ENCODE measurements around the gene ADI1. TPM values are rescaled to one million over a fixed set of nuclear protein-coding genes. Genes with fewer than 3 reads are reported as not detected.
A peak's percentile ranks its signal among the peaks of the same experiment; 100 is the strongest.

ADI1 gene
- total and polyA plus RNA-seq, 2 of the 8 experiments (the other 6 are each of a cell fraction or from before 2014, with no cell fraction given): 12.2 to 40.2 TPM

- TF ChIP-seq RFX5 (IDR thresholded peaks at IDR 0.05; ENCODE audit: borderline replicate concordance, low read depth, low read length): no peak
- peak; percentile 89 for TF ChIP-seq TAF7 (optimal IDR thresholded peaks at IDR 0.05; ENCODE audit: borderline replicate concordance, low read depth, low read length)
- TF ChIP-seq CHD7 (IDR thresholded peaks at IDR 0.05; ENCODE audit: insufficient replicate concordance, low read length): no peak
- TF ChIP-seq BACH1 (IDR thresholded peaks at IDR 0.05; ENCODE audit: low read length): no peak; the same call in 1 of the 2 replicates
- TF ChIP-seq RNF2 (IDR thresholded peaks at IDR 0.05; ENCODE audit: borderline replicate concordance, low read depth, low read length, missing control alignments, poor library complexity, severe bottlenecking): peak; percentile 43
- no peak for TF ChIP-seq USF2 (IDR thresholded peaks at IDR 0.05; ENCODE audit: low read length)
- no peak for TF ChIP-seq NANOG (IDR thresholded peaks at IDR 0.05; ENCODE audit: insufficient read depth, low read depth, low read length, poor library complexity, severe bottlenecking)
Observed at GRCh38 chr2:3519255-3520205, at the start of gene ADI1 (continued).

All from H1 (cell line).